Panc1 (cell line): ENCODE data around the gene SLC66A3. TPM values are rescaled to one million over a fixed set of nuclear protein-coding genes. Genes with fewer than 3 reads are reported as not detected.

ENCODE experiments used
- ATAC-seq: fragments of 200-7000 bp; cut with Tn5 transposase; 2 replicates; pipeline ENCODE4 v1.9.1; 2020; ENCODE audit warnings: mild to moderate bottlenecking, moderate library complexity
- BruUV-seq: library from RNA; stranded (reverse); fragments of 400-500 nt; replicated peaks from 2 replicates; lab custom pipeline; 2021; lab: Mats Ljungman, UMichigan
- CTCF ChIA-PET: fragments of 300-600 bp; sonication (Branson Sonifier 250); formaldehyde crosslinking; loops from one replicate; lab custom pipeline; 2022; ENCODE audit warnings: antibody characterized with exemption; lab: Charles Lee
- POLR2A ChIA-PET: fragments of 300-600 bp; sonication (Branson Sonifier 250); formaldehyde crosslinking; loops from one replicate; lab custom pipeline; 2022; ENCODE audit warnings: antibody characterized with exemption; lab: Charles Lee
- DNase-seq: peaks from one replicate; pipeline ENCODE4 v3.0.0-alpha.2; 2010; ENCODE audit warnings: low read depth, low spot score
- H3K27ac ChIP-seq: 2 replicates; pipeline ENCODE4 v1.5.1; 2011; ENCODE audit warnings: mild to moderate bottlenecking, low read length, inconsistent platforms
- H3K27me3 ChIP-seq: fragments of 200-500 bp; sonication (Bioruptor generic); 2 replicates; pipeline ENCODE4 v1.6.0; 2014; ENCODE audit warnings: low read length, inconsistent platforms; ENCODE audit not compliant: control insufficient read depth, insufficient read depth
- H3K36me3 ChIP-seq: fragments of 200-500 bp; sonication (Bioruptor generic); 2 replicates; pipeline ENCODE4 v1.5.1; 2014; ENCODE audit warnings: inconsistent platforms, mild to moderate bottlenecking, low read length, moderate library complexity; ENCODE audit not compliant: control insufficient read depth, insufficient read depth
- H3K4me1 ChIP-seq: 2 replicates; pipeline ENCODE4 v1.5.1; 2011; ENCODE audit warnings: inconsistent platforms, mild to moderate bottlenecking, low read length, moderate library complexity; ENCODE audit not compliant: control insufficient read depth, insufficient read depth
- H3K4me3 ChIP-seq, 2 experiments: 2 replicates each; pipeline ENCODE4 v1.5.1; 2011 to 2012; ENCODE audit warnings: low read depth in 2 of 2, low read length in 2 of 2, mild to moderate bottlenecking in 2 of 2, inconsistent platforms in 1 of 2, moderate library complexity in 1 of 2
- H3K9me3 ChIP-seq: fragments of 200-500 bp; sonication (Bioruptor generic); 2 replicates; pipeline ENCODE4 v1.5.1; 2014; ENCODE audit warnings: low read depth, mild to moderate bottlenecking, inconsistent platforms, low read length, moderate library complexity; ENCODE audit not compliant: control insufficient read depth, insufficient read depth
- CTCF ChIP-seq: fragments of 450-650 bp; IDR thresholded peaks from 2 replicates; pipeline ENCODE4 v1.5.1; 2017; ENCODE audit warnings: mild to moderate bottlenecking
- POLR2AphosphoS5 ChIP-seq: IDR thresholded peaks from 2 replicates; pipeline ENCODE4 v1.6.1; 2012; ENCODE audit warnings: mild to moderate bottlenecking, low read depth, low read length, moderate library complexity
- REST ChIP-seq, 2 experiments: IDR thresholded peaks; 2 replicates each; pipeline ENCODE4 v1.6.1; 2011 to 2012; ENCODE audit warnings: low read depth in 2 of 2, control low read depth in 1 of 2, low read length in 1 of 2, mild to moderate bottlenecking in 1 of 2, moderate library complexity in 1 of 2; ENCODE audit not compliant: insufficient read depth in 1 of 2
- SIN3A ChIP-seq: IDR thresholded peaks from 2 replicates; pipeline ENCODE4 v1.6.1; 2012; ENCODE audit warnings: low read depth, mild to moderate bottlenecking, low read length, moderate library complexity, borderline replicate concordance; ENCODE audit not compliant: insufficient read depth
- TCF7L2 ChIP-seq: IDR thresholded peaks from 2 replicates; pipeline ENCODE4 v1.6.1; 2011; ENCODE audit warnings: mild to moderate bottlenecking, low read depth, low read length, inconsistent platforms
- in situ Hi-C: cut with HindIII; loops from 2 replicates; pipeline ENCODE4 v1.10.0; 2016; ENCODE audit warnings: low sequenced_read_pairs, low pct_unique_long_range_greater_than_20kb
- intact Hi-C: fragments of 100-400 bp; cut with micrococcal nuclease; formaldehyde crosslinking; loops from one replicate; pipeline ENCODE4 v1.10.0; 2022; ENCODE audit not compliant: unreplicated experiment
- total RNA-seq: library from RNA; stranded (reverse); gene quantifications from one replicate; pipeline ENCODE4 v1.2.1, GENCODE V29; 2021; ENCODE audit not compliant: unreplicated experiment

SLC66A3 gene
- total RNA-seq, 1 experiment from 2014 or later, result 39.1 TPM

- POLR2A ChIA-PET, result no interaction called here
- no TSS peak for BruUV-seq
Measured at GRCh38 chr2:11220445-11220844, 65.2 kb downstream of the SLC66A3 start.

GRCh38 chr2:11222845-11223244 lies 67.6 kb downstream of the SLC66A3 start:
- ChIA-PET POLR2A (no interaction called here), CTCF (no interaction called here)
- Histone ChIP-seq H3K36me3 (peaks cover 17% of the 10 kb centered on the region), H3K4me1 (no peaks in the 10 kb centered on the region), H3K9me3 (no peaks in the 10 kb centered on the region), H3K27ac (no peak overlapping the region), H3K27me3 (no peaks in the 10 kb centered on the region), H3K4me3 (no peak overlapping the region)
- no peak for TF ChIP-seq TCF7L2
- TF ChIP-seq POLR2AphosphoS5, result no peak
- TF ChIP-seq REST (IDR thresholded peaks at IDR 0.05; ENCODE audit: insufficient read depth in 1 of 2, low read depth in 2 of 2, low read length in 1 of 2), result no peak
- no peak for TF ChIP-seq CTCF
- no peak for TF ChIP-seq SIN3A
- no peak for ATAC-seq
- DNase-seq, result no peak
- intact Hi-C loops, result no loop called here
- in situ Hi-C loops, result no loop called here
- BruUV-seq, result no TSS peak

More at GRCh38 chr2:11220445-11220844, 65.2 kb downstream of the SLC66A3 start:
- Histone ChIP-seq H3K36me3 (peaks cover 28% of the 10 kb centered on the region), H3K27me3 (no peaks in the 10 kb centered on the region), H3K4me1 (no peaks in the 10 kb centered on the region), H3K4me3 (no peak overlapping the region), H3K27ac (no peak overlapping the region), H3K9me3 (no peaks in the 10 kb centered on the region)
- DNase-seq, result no peak
- in situ Hi-C loops (no loop called here), intact Hi-C loops (no loop called here)
- no peak for TF ChIP-seq REST (IDR thresholded peaks at IDR 0.05; ENCODE audit: insufficient read depth in 1 of 2, low read depth in 2 of 2, low read length in 1 of 2)
- TF ChIP-seq SIN3A, result no peak
- TF ChIP-seq TCF7L2, result no peak
- TF ChIP-seq POLR2AphosphoS5, result no peak
- no peak for TF ChIP-seq CTCF
- CTCF ChIA-PET, result no interaction called here
- no peak for ATAC-seq
